Fibroblast of lung (primary cell): ENCODE measurements around the gene ZNF75A. TPM values are rescaled to one million over a fixed set of nuclear protein-coding genes. Genes with fewer than 3 reads are reported as not detected.

ENCODE experiments used
- DNase-seq, 2 donors: peaks; one replicate each; pipeline versions ENCODE4 v3.0.0 to v3.0.0-alpha.2; 2010; ENCODE audit warnings: low read depth in 2 of 2
- H2AFZ ChIP-seq: 2 replicates; pipeline ENCODE4 v1.5.1; 2012; ENCODE audit warnings: low read length, control low read depth, inconsistent platforms
- H3K27ac ChIP-seq: 2 replicates; pipeline ENCODE4 v1.5.1; 2011; ENCODE audit warnings: low read length, control low read depth; ENCODE audit not compliant: insufficient read depth
- H3K27me3 ChIP-seq: 2 replicates; pipeline ENCODE4 v1.5.1; 2011; ENCODE audit warnings: mild to moderate bottlenecking, low read length; ENCODE audit not compliant: control insufficient read depth, insufficient read depth
- H3K36me3 ChIP-seq: 2 replicates; pipeline ENCODE4 v1.5.1; 2011; ENCODE audit warnings: low read length; ENCODE audit not compliant: control insufficient read depth, insufficient read depth
- H3K4me1 ChIP-seq: 2 replicates; pipeline ENCODE4 v1.5.1; 2011; ENCODE audit warnings: low read length; ENCODE audit not compliant: control insufficient read depth, insufficient read depth; ENCODE audit errors: extremely low read depth
- H3K4me2 ChIP-seq: 2 replicates; pipeline ENCODE4 v1.5.1; 2011; ENCODE audit warnings: low read length, control low read depth; ENCODE audit not compliant: insufficient read depth; ENCODE audit errors: extremely low read depth
- H3K4me3 ChIP-seq, 4 experiments: fragments of 200-600 bp in 1 of 4; sonication (generic) in 1 of 4; replicated peaks in 1 of 4; 2 replicates each; pipeline ENCODE4 v1.5.1; 2011 to 2016; ENCODE audit warnings: low read length in 4 of 4, low read depth in 3 of 4, mild to moderate bottlenecking in 3 of 4, control low read depth in 2 of 4, inconsistent platforms in 1 of 4, mixed read lengths in 1 of 4; ENCODE audit not compliant: insufficient read depth in 1 of 4; ENCODE audit errors: control extremely low read depth in 1 of 4
- H3K79me2 ChIP-seq: 2 replicates; pipeline ENCODE4 v1.5.1; 2012; ENCODE audit warnings: mild to moderate bottlenecking, low read length, inconsistent platforms; ENCODE audit not compliant: control insufficient read depth, insufficient read depth
- H3K9ac ChIP-seq: 2 replicates; pipeline ENCODE4 v1.5.1; 2011; ENCODE audit warnings: mild to moderate bottlenecking, low read length, control low read depth; ENCODE audit not compliant: insufficient read depth
- H3K9me3 ChIP-seq: 2 replicates; pipeline ENCODE4 v1.5.1; 2012; ENCODE audit warnings: low read depth, low read length; ENCODE audit not compliant: control insufficient read depth, insufficient read depth
- H4K20me1 ChIP-seq: 2 replicates; pipeline ENCODE4 v1.5.1; 2011; ENCODE audit warnings: low read length; ENCODE audit not compliant: control insufficient read depth, insufficient read depth; ENCODE audit errors: extremely low read depth
- CTCF ChIP-seq, 2 donors: IDR thresholded peaks in 1 of 2; conservative IDR thresholded peaks in 1 of 2; 1 replicate in 1 of 2; 2 replicates in 1 of 2; pipeline ENCODE4 v1.5.1; 2011 to 2012; ENCODE audit warnings: low read length in 2 of 2, control low read depth in 1 of 2, inconsistent platforms in 1 of 2, low read depth in 1 of 2, mild to moderate bottlenecking in 1 of 2
- EZH2 ChIP-seq: IDR thresholded peaks from 2 replicates; pipeline ENCODE4 v1.5.1; 2012; ENCODE audit warnings: low read length, control low read depth, mild to moderate bottlenecking; ENCODE audit errors: missing control alignments
- polyA plus RNA-seq, 2 donors: library from polyadenylated mRNA; depleted of rRNA in 1 of 2; stranded (reverse) in 1 of 2; unstranded in 1 of 2; fragments of >200 nt; gene quantifications; 2 replicates each; pipeline ENCODE4 v1.2.1, GENCODE V29; 2011 to 2012; ENCODE audit warnings: missing spikeins in 1 of 2
- total RNA-seq: library from RNA; depleted of rRNA; stranded (reverse); fragments of >200 nt; gene quantifications from 2 replicates; pipeline ENCODE4 v1.2.1, GENCODE V29; 2014

ZNF75A gene
- total and polyA plus RNA-seq, 2 donors (not counting 1 experiment from before 2014, with no cell fraction given): 14.4 to 24.3 TPM

- Histone ChIP-seq H3K9me3 (no peaks in the 10 kb centered on the region), H3K9ac (peak within 1 kb of the TSS; percentile 96), H3K79me2 (peaks cover 34% of the 10 kb centered on the region), H3K36me3 (peaks cover 5% of the 10 kb centered on the region), H4K20me1 (no peaks in the 10 kb centered on the region), H3K4me2 (peak within 1 kb of the TSS; percentile 100), H3K27me3 (no peaks in the 10 kb centered on the region), H3K27ac (peak within 1 kb of the TSS; percentile 98), H2AFZ (peak within 1 kb of the TSS; percentile 98), H3K4me3 (peak within 1 kb of the TSS; percentile 79 to 95 (median 90)), H3K4me1 (peaks cover 2% of the 10 kb centered on the region)
- no peak for TF ChIP-seq CTCF (conservative IDR thresholded peaks at IDR 0.05 in 1 of 2, IDR thresholded peaks at IDR 0.05 in 1 of 2; ENCODE audit: low read depth in 1 of 2, low read length in 2 of 2)
- TF ChIP-seq EZH2: no peak
- DNase-seq: peak; percentile 98 to 99
Observed at GRCh38 chr16:3282730-3283542, 22.4 kb upstream of the ZNF75A start, which contains the start of gene ZNF263. Gene ZNF263, plus strand, starts transcription at chr16:3283491. Its CDS starts 328 bp downstream, at chr16:3283819.

GRCh38 chr16:3283543-3284447 lies 21.5 kb upstream of the ZNF75A start:
- H4K20me1 ChIP-seq: no peaks in the 10 kb centered on the region
- peaks cover under 1% of the 10 kb centered on the region for H3K9me3 ChIP-seq
- H3K4me3 ChIP-seq: peak overlapping the region; percentile 79 to 95 (median 88)
- peak in 1 of 2 donors; percentile 7 for DNase-seq
- peaks cover 6% of the 10 kb centered on the region for H3K36me3 ChIP-seq
- H3K79me2 ChIP-seq: peaks cover 35% of the 10 kb centered on the region
- H2AFZ ChIP-seq: no peak overlapping the region
- H3K27ac ChIP-seq: peak overlapping the region; percentile 98
- TF ChIP-seq CTCF (conservative IDR thresholded peaks at IDR 0.05 in 1 of 2, IDR thresholded peaks at IDR 0.05 in 1 of 2; ENCODE audit: low read depth in 1 of 2, low read length in 2 of 2) (no peak), EZH2 (no peak)
- H3K27me3 ChIP-seq: no peaks in the 10 kb centered on the region
- H3K4me1 ChIP-seq: peaks cover 2% of the 10 kb centered on the region
- peak overlapping the region; percentile 92 for H3K9ac ChIP-seq
- H3K4me2 ChIP-seq: peak overlapping the region; percentile 96

- peaks cover 37% of the 10 kb centered on the region for H3K79me2 ChIP-seq
- no peak for TF ChIP-seq EZH2
- no peak for TF ChIP-seq CTCF (conservative IDR thresholded peaks at IDR 0.05 in 1 of 2, IDR thresholded peaks at IDR 0.05 in 1 of 2; ENCODE audit: low read depth in 1 of 2, low read length in 2 of 2)
Observed at GRCh38 chr16:3285131-3285530, 20.2 kb upstream of the ZNF75A start.

More at GRCh38 chr16:3285131-3285530, 20.2 kb upstream of the ZNF75A start:
- Histone ChIP-seq H3K4me3 (peak overlapping the region in 2 of 4 experiments; percentile 79 to 86), H3K4me1 (peaks cover 2% of the 10 kb centered on the region), H3K9me3 (peaks cover 11% of the 10 kb centered on the region), H4K20me1 (no peaks in the 10 kb centered on the region), H3K9ac (no peak overlapping the region), H3K27me3 (no peaks in the 10 kb centered on the region), H2AFZ (no peak overlapping the region), H3K36me3 (peaks cover 11% of the 10 kb centered on the region), H3K27ac (no peak overlapping the region), H3K4me2 (peak overlapping the region; percentile 96)
- no peak for DNase-seq
